HG03442 (cell line): ENCODE data around the gene CCDC171.
"Not testable (repeated sequence)": the region's sequence is repeated elsewhere in the genome, so short reads cannot be mapped to it uniquely, and the experiment has no call there.

Experiments
- ATAC-seq: cut with Tn5 transposase; IDR thresholded peaks from one replicate; pipeline ENCODE4 v1.9.1; 2021; ENCODE audit warnings: mild to moderate bottlenecking, moderate library complexity; ENCODE audit not compliant: unreplicated experiment

CCDC171 gene

GRCh38 chr9:15670894-15671293 lies 118.1 kb downstream of the CCDC171 start:
- peak; percentile 57 for ATAC-seq

- no peak for ATAC-seq
Observed at GRCh38 chr9:15693701-15694100, 140.9 kb downstream of the CCDC171 start.

GRCh38 chr9:15696979-15697378 lies 144.1 kb downstream of the CCDC171 start:
- no peak for ATAC-seq

DNA sequence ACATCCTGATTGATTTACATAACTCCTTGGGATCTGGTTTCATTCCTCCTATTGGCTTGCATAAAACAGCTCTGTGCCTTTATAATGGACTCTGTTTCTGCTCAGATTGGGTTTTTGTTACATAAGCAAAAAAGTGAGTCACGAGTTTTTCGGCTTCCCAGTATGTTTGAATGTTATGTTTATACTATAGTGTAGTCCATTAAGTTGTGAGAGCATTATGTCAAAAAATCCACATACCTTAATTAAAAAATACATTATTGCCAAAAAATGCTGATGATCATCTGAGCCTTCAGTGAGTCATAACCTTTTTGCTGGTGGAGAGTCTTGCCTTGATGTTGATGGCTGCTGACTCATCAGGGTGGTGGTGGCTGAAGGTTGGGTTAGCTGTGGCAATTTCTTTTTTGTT lies 144.6 kb downstream of the CCDC171 start:
- ATAC-seq = no peak

- not testable (repeated sequence) for ATAC-seq
Observed at GRCh38 chr9:15699876-15700559, 147.2 kb downstream of the CCDC171 start.

- no peak for ATAC-seq
Observed at GRCh38 chr9:15707000-15707399, 154.2 kb downstream of the CCDC171 start.

DNA sequence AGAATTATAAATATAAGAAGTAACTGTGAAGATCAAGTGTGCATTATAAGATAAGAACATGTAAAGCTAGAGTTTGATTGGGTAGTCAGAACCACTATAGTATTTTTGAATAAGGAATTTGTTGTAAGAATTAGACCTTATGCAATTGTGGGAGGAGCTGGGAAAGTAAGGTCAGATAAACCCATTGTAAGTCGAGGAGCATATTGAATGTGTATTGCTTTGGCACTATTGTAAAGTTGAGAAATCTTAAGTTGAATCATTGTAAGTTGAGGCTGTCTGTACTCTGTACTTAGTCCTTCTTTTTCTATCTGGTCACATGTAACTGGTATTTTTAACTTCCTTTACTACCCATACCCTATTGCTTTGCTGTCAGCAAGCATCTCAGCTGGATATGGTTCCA lies 158.7 kb downstream of the CCDC171 start:
- ATAC-seq = no peak

DNA sequence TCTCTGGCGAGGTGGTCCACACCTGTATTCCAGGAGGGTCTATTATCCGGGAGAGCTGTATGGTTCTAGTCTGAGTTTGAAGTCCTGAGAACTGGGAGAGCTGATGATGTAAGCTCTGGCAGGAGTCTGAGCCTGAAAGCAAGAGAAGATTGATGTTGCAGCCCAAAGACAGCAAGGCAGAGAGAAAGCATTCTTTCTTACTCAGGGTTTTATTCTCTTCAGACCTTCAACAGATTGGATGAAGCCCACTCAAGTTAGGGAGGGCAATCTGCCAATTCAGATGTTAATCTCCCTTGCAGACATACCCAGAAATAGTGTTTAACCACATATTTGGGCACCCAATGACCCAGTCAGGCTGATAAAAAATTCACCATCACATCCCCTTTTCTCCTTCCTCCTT lies 159.1 kb downstream of the CCDC171 start:
- no peak for ATAC-seq

GRCh38 chr9:15714746-15715145 lies 161.9 kb downstream of the CCDC171 start:
- no peak for ATAC-seq

- ATAC-seq = no peak
Observed at GRCh38 chr9:15717290-15717967, 164.6 kb downstream of the CCDC171 start.

- ATAC-seq = no peak
Observed at GRCh38 chr9:15718423-15718822, 165.6 kb downstream of the CCDC171 start.

DNA sequence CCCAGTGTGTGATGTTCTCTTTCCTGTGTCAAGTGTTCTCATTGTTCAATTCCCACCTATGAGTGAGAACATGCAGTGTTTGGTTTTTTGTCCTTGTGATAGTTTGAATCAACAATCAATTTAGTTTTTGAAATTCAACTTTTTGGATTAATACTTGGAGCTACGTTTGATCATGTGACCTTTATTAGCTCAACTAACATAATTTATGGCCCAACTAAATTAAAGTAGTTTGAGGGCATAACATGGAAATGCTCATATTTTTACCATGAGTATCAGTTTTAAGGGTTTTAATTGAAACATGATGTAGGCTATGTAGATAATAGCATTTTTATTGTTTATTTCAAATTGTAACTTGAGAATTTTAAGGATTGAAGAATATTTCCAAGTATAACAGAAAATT lies 168.0 kb downstream of the CCDC171 start:
- no peak for ATAC-seq

DNA sequence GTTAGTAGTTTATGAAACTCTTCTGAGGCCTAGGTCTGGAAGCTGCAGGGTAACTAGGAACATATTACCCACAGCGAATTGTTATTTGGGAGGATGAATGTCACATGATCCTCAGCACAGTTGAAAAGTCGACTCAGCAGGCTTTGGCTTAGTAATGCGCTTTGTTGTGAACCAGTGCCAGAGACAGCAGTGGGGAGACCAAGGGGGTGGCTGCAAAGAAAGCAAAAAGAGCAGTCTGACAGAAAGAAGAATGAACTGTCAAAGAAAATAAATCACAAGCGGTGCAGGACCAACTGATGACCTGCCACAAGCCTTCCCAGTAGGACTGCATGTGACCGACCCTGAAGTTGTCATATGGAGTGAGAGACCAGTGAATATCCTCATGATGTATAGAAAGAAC lies 170.0 kb downstream of the CCDC171 start:
- no peak for ATAC-seq

DNA sequence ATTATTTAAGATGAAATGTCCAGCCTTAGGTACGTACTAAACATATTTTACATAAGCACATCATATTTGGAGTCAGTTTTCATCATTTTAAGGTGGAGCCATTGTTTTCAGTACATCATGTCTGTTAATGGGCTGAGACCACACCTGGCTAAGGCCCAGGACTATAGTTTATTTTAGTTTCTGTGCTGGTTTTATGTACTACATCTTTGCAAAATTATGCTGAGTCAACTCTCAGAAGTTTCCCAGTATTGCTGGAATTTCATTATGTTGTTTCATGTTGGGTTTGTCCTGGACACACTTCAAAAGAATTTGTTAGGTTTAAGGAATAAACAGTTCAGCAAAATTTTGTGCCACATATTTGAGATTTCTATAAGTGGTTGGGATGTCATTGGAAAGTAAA lies 171.2 kb downstream of the CCDC171 start:
- ATAC-seq = no peak

DNA sequence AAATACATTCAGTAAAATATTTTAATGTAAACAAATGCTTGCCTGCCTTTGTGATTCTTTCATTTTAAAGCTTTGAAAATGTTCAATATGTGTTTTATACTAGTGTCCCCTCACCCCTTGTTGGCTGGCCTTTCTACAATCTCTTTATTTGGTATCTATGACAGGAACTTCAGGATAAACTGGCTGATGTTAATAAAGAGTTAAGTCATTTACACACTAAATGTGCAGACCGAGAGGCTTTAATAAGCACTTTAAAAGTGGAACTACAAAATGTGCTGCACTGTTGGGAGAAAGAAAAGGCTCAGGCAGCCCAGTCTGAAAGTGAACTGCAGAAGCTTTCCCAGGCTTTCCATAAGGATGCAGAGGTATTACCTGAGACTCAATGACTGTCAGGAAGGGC lies 171.8 kb downstream of the CCDC171 start:
- no peak for ATAC-seq

DNA sequence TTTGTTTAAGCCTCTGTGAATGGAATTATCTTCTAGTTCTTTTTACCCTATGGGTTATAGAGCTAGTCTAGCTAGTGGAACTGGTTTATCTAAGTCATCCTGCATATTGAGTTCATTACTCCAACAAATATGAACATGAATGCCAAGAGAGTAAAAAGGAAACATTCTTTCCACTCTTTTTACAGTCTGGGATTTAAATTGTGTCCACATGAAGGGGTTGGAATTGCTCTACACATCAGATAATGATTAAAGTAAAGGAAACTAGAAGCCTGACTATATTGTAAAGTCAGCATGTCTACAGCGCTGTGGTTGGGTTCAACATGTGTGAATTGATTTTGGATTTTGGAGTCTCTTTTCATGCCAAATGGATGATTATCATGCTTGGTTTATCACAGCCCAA lies 173.1 kb downstream of the CCDC171 start:
- no peak for ATAC-seq

- no peak for ATAC-seq
Observed at GRCh38 chr9:15729507-15729906, 176.7 kb downstream of the CCDC171 start.

- no peak for ATAC-seq
Observed at GRCh38 chr9:15735083-15735857, 182.4 kb downstream of the CCDC171 start.

DNA sequence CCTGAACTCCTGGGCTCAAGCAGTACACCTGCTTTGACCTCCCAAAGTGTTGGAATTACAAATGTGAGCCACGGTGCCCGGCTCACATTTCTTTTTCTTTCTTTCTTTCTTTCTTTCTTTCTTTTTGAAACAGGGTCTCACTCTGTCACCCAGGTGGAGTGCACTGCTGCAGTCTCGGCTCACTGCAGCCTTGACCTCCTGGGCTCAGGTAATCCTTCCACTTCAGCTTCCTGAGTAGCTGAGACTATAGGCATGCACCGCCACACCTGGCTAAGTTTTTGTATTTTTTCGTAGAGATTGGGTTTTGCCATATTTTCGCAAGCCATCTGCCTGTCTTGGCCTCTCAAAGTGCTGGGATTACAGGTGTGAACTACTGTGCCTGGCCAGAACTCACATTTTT lies 183.7 kb downstream of the CCDC171 start:
- no peak for ATAC-seq

DNA sequence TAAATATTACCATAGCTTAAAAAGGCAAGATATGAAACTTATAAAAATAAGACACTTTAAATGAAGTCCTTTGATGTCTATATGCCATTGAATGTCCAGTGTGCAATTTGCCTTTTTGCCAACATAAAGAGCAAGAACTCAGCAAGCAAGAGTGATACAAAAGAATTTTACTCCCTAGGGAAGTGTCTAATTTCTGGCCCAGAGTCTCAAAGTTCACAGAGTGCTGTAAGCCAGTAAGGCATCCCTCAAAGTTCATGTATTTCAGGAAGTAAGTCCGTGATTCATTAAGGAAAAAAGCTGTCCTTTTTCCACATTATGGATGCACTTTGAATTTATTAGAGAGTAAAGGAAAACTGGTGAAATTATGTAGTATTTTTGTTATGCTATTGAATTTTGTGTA lies 185.2 kb downstream of the CCDC171 start:
- no peak for ATAC-seq

GRCh38 chr9:15741015-15741414 lies 188.2 kb downstream of the CCDC171 start:
- ATAC-seq = no peak

GRCh38 chr9:15743512-15743911 lies 190.7 kb downstream of the CCDC171 start:
- ATAC-seq = peak; percentile 93
